Activated T-cell treated with anti-CD3 and anti-CD28 coated beads, Interleukin-2, amount 50 U/mL, for 4 hours (primary cell): ENCODE data around the gene LZTR1. TPM values are rescaled to one million over a fixed set of nuclear protein-coding genes. Genes with fewer than 3 reads are reported as not detected.
A peak's percentile ranks its signal among the peaks of the same experiment; 100 is the strongest.

Source experiments
- ATAC-seq, 2 donors: fragments of 200-7000 bp; cut with Tn5 transposase; one replicate each; pipeline ENCODE4 v1.10.0; 2021
- DNase-seq: peaks from one replicate; pipeline ENCODE4 v3.0.0-alpha.2; 2020
- H3K27me3 Mint-ChIP-seq: one replicate; pipeline ENCODE4 v1.8.0; 2021; ENCODE audit warnings: low read depth, mixed read lengths
- H3K36me3 Mint-ChIP-seq: one replicate; pipeline ENCODE4 v1.8.0; 2022; ENCODE audit warnings: mixed read lengths; ENCODE audit not compliant: insufficient read depth
- H3K4me1 Mint-ChIP-seq: one replicate; pipeline ENCODE4 v1.8.0; 2021; ENCODE audit warnings: low read depth, mixed read lengths
- H3K4me3 Mint-ChIP-seq: one replicate; pipeline ENCODE4 v1.8.0; 2021; ENCODE audit warnings: mild to moderate bottlenecking, moderate library complexity, mixed read lengths
- H3K9me3 Mint-ChIP-seq: one replicate; pipeline ENCODE4 v1.8.0; 2021; ENCODE audit warnings: mixed read lengths
- total RNA-seq, 3 donors: library from RNA; stranded (reverse); gene quantifications; one replicate each; pipeline ENCODE4 v1.2.1, GENCODE V29; 2021

The LZTR1 gene
- total RNA-seq, 3 donors from 2014 or later = 82.4 to 96.6 (median 84.7) TPM

DNA sequence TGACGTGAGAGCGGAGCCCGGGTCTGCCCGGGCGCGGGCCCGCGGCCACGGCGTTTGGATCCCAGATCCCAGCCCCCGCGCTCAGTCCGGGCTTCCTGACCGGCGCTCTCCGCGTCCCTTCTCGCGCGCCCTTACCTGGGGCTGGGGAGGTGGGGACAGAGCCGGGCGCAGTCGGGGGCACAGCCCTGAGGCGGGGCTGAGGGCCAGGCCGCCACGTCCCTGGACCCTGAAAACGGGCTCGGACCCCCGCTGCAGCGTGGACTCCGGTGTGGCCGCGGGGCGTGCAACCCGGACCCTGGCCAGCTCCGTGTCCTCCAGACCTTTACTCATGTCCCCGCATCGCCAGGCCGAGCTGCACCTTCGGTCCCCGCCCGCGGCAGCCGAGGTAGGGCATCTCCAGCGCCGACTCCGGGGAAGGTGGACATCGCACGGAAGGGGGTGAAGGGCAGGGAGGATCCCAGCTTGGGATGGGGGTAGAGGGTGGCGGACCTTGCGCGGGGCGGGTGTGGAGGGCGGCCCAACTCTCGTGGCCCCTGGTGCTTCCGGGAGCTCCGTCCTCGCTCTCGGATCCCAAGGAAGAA, 24.9 kb upstream of the LZTR1 start:
- Mint-ChIP-seq H3K36me3 (peaks cover 9% of the 10 kb centered on the region), H3K9me3 (no peaks in the 10 kb centered on the region), H3K4me1 (peaks cover 9% of the 10 kb centered on the region), H3K4me3 (peak overlapping the region; percentile 62), H3K27me3 (peaks cover 23% of the 10 kb centered on the region)
- DNase-seq (no peak), ATAC-seq (peak in 1 of 2 donors; percentile 9)

DNA sequence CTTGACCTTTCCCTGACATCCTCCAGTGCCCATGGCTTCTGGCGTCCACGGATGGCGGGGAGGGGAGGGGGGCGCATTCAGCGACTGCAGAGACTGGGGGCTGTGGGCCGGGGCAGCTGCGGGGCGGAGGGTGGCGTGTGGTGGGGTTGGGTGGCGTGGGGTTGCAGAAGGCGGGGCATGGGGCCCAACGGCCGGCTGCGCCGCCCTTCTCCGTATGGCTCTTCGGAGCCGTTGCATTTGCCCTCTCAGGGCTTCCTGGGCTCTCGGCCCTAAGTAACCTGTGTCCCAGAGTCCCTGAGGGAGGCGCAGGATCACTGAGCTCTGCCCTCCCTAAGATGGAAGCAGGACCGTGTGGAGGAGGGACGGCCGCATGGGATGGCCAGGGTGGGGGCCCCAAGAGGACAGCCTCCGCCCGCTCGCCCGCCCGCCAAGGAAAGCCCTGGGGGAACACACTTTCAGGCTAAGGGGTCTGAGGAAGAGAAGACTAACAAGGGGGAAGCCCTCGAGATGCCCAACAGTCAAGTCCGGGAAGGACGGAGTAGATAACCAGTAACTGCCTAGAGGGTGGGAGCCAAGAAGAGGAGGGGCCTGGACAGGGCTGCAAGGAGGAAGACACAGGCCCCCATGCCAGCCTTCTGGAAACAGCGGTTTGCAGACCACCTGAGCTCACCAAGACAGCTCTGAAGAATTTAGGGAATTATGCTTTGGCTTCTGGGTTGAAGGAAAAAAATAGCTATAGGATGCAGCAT, 24.2 kb upstream of the LZTR1 start:
- no peak for DNase-seq
- no peaks in the 10 kb centered on the region for H3K9me3 Mint-ChIP-seq
- peak overlapping the region; percentile 62 for H3K4me3 Mint-ChIP-seq
- H3K27me3 Mint-ChIP-seq = peaks cover 24% of the 10 kb centered on the region
- H3K36me3 Mint-ChIP-seq = peaks cover 3% of the 10 kb centered on the region
- ATAC-seq = peak; percentile 30 to 35
- peaks cover 9% of the 10 kb centered on the region for H3K4me1 Mint-ChIP-seq

- no peak overlapping the region for H3K4me3 Mint-ChIP-seq
- peaks cover 16% of the 10 kb centered on the region for H3K4me1 Mint-ChIP-seq
- H3K9me3 Mint-ChIP-seq = no peaks in the 10 kb centered on the region
- H3K27me3 Mint-ChIP-seq = peaks cover 32% of the 10 kb centered on the region
- ATAC-seq = no peak
- no peaks in the 10 kb centered on the region for H3K36me3 Mint-ChIP-seq
- DNase-seq = no peak
Observed at GRCh38 chr22:20959578-20960461, 22.3 kb upstream of the LZTR1 start.

- H3K4me3 Mint-ChIP-seq = no peak overlapping the region
- no peak for ATAC-seq
Observed at GRCh38 chr22:20960609-20961008, 21.5 kb upstream of the LZTR1 start.

DNA sequence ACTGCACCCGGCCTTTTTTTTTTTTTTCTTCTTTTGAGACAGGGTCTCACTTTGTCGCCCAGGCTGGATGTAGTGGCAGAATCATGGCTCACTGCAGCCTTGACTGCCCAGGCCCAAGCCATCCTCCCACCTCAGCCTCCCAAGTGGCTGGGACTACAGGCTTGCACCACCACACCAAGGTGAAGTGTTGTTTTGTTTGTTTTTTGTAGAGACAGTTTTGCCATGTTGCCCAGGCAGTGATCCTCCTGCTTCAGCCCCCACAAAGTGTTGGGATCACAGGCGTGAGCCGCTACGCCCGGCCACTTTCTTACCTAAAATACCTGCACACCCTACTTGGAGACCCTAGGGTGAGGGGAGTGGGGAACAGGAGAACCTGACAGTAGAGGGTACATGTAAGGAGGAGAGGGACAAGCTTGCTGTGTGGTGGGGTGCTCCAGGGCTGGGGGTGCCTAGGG, 19.6 kb upstream of the LZTR1 start:
- Mint-ChIP-seq H3K36me3 (no peaks in the 10 kb centered on the region), H3K4me3 (no peak overlapping the region), H3K4me1 (peaks cover 14% of the 10 kb centered on the region), H3K9me3 (no peaks in the 10 kb centered on the region), H3K27me3 (peaks cover 27% of the 10 kb centered on the region)
- DNase-seq (no peak), ATAC-seq (no peak)

More at GRCh38 chr22:20960609-20961008, 21.5 kb upstream of the LZTR1 start:
- peaks cover 16% of the 10 kb centered on the region for H3K4me1 Mint-ChIP-seq
- H3K36me3 Mint-ChIP-seq = no peaks in the 10 kb centered on the region
- DNase-seq = no peak
- peaks cover 32% of the 10 kb centered on the region for H3K27me3 Mint-ChIP-seq
- no peaks in the 10 kb centered on the region for H3K9me3 Mint-ChIP-seq

DNA sequence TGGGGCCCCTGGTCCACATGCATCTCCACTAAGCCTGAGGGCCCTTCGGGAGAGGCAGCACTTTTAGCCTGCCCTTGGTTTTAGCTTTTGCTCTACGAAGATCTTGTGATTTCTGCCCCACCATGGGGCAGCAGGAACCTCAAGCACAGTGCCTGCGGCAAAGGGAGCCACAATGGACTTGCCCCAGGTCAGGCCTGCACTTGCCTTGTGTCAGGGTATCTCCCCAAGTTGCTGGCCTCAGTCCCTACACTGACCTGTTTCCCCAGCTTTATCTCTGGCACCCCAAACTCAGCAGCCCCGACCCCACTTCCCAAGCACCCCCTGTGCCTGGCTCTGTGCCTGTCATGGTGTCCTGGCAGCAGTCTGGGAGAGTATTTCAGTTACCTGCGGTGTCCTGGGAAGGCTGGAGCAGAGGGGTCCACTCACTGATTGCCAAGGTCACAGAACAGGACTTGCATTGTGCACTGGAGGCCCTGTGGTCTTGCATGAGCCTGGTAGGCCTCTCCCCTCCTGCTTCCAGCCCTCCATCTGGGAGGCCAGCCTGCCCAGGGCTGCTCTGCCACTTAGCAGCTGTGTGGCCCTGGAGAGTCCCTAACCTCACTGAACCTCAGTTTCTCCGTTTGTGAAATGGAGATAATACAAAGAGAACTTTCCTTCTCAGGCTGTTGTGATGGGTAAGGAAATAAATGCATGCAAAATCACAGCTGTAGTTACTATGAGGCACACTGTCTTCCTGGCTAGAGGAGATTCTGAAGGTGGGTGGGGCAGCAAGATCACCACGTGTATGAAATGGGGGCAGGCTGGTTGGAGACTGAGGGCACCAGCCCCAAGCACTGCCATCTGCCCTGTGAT, 18.7 kb upstream of the LZTR1 start:
- H3K4me1 Mint-ChIP-seq = peaks cover 12% of the 10 kb centered on the region
- ATAC-seq (no peak), DNase-seq (no peak)
- H3K4me3 Mint-ChIP-seq = peak overlapping the region; percentile 6
- H3K9me3 Mint-ChIP-seq = no peaks in the 10 kb centered on the region
- H3K27me3 Mint-ChIP-seq = peaks cover 19% of the 10 kb centered on the region
- no peaks in the 10 kb centered on the region for H3K36me3 Mint-ChIP-seq

DNA sequence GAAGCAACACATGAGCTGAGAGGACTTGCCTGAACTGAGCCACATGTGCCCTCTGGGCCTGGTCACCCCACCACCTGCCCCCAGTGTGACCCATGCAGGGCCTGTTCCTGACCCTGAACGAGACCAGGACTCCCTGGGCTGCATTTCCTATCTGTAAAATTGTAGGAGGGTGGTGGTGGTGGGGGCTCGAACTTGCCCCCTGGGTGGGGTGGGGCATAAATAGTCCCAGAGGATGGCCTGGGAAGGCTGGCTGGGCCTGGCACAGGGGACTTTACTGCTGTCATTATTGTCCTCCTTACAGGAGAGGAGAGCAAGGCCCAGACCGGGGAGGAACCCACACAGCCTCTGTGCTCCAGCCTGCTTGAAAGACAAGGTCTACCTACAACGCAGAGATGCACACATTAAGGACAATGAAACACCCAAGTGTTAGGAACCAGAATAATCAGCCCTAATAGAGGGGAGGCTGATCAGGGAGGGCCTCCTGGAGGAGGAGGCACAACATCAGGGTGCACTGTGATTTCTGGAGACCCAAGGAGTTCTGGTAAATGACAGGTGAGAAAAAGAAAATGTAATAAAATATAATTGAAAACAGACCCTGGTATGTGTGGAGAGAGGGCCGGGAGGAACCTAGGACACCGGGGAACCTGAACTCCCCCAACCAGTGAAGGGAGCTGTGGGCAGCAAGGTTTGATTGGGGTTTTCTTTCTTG, 17.9 kb upstream of the LZTR1 start:
- peak overlapping the region; percentile 69 for H3K4me3 Mint-ChIP-seq
- no peaks in the 10 kb centered on the region for H3K9me3 Mint-ChIP-seq
- ATAC-seq (no peak), DNase-seq (no peak)
- no peaks in the 10 kb centered on the region for H3K36me3 Mint-ChIP-seq
- peaks cover 19% of the 10 kb centered on the region for H3K27me3 Mint-ChIP-seq
- peaks cover 12% of the 10 kb centered on the region for H3K4me1 Mint-ChIP-seq

DNA sequence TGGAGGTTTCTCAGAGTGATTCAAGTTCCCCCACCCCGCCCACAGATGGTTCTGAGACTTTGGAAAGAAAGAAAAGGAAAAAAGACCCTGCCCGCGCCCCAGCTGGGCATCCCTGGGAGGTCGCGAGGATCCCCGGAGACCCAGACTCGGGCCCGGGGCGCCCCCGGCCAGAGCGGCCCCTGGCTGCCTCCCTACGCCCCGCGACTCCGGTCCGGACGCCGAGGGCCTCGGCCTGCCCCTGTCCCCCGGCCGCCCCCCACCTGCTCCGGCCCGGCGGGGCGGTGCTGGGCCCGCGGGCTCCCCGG, 17.3 kb upstream of the LZTR1 start:
- Mint-ChIP-seq H3K36me3 (no peaks in the 10 kb centered on the region), H3K4me3 (peak overlapping the region; percentile 69), H3K4me1 (peaks cover 12% of the 10 kb centered on the region), H3K9me3 (no peaks in the 10 kb centered on the region), H3K27me3 (peaks cover 19% of the 10 kb centered on the region)
- DNase-seq (no peak), ATAC-seq (no peak)

DNA sequence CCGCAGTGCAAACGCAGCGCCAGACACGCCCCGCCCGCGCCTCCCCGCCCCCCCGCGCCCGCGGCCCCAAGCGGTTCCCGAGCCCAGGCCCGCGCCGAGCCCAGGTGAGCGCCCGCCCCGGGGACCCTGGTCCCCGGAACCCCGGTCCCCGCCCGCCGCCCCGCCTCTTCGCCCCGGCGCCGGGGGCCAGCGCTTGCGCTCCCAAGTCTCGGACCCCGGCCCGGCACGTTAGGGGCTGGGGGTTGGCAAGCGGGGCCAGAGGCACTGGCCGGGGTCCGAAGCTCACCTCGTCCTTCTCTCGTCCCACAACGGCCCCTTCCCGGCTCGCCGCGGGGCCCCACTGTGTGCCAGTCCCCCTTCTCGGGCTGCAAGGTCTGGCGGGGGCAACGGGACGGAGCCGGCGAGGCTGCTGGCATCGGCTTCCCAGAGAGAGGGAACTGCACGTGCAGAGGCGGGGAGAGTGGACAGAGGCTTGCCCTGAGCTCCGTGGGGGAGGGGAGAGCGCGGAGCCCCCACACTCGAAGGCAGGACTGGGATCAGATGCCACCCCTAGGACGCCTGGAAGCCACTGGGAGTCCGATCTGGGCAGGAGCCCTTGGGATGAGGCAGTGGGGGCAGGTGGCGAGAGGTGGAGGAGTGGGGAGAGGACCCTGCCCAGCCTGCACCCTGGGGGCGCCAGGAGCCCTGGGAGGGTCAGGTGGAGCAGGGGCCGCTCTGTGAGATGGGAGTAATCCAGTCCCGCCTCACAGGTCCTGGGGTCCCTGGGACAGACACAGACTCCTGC, 16.8 kb upstream of the LZTR1 start:
- Mint-ChIP-seq H3K4me1 (peaks cover 12% of the 10 kb centered on the region), H3K9me3 (no peaks in the 10 kb centered on the region), H3K27me3 (peaks cover 13% of the 10 kb centered on the region), H3K4me3 (peak overlapping the region; percentile 11), H3K36me3 (no peaks in the 10 kb centered on the region)
- no peak for DNase-seq
- ATAC-seq = peak; percentile 35 to 44

GRCh38 chr22:20965888-20966855, 15.9 kb upstream of the LZTR1 start:
- DNase-seq = no peak
- Mint-ChIP-seq H3K4me3 (peak overlapping the region; percentile 11), H3K36me3 (no peaks in the 10 kb centered on the region), H3K4me1 (peaks cover 12% of the 10 kb centered on the region), H3K27me3 (peaks cover 13% of the 10 kb centered on the region), H3K9me3 (no peaks in the 10 kb centered on the region)
- no peak for ATAC-seq

GRCh38 chr22:20966883-20967696, 15.0 kb upstream of the LZTR1 start, which contains the start of gene AIFM3:
Gene AIFM3 (plus strand): TSS chr22:20967255. CDS start chr22:20967945, 690 bp downstream.
- H3K27me3 Mint-ChIP-seq = peaks cover 9% of the 10 kb centered on the region
- no peaks in the 10 kb centered on the region for H3K9me3 Mint-ChIP-seq
- H3K4me3 Mint-ChIP-seq = no peak within 1 kb of the TSS
- no peak for DNase-seq
- no peak for ATAC-seq
- H3K36me3 Mint-ChIP-seq = no peaks in the 10 kb centered on the region
- H3K4me1 Mint-ChIP-seq = peaks cover 7% of the 10 kb centered on the region
